Measurements from ENCODE around the gene KLC1. TPM values are rescaled to one million over a fixed set of nuclear protein-coding genes. Genes with fewer than 3 reads are reported as not detected.

Gene KLC1
- total RNA-seq (100 to 1,000 TPM in 4 of 5 donors, 10 to 100 TPM in 1; 76.4 to 522 (median 201) TPM), polyA plus RNA-seq (10 to 100 TPM; 56.5 to 90.3 (median 61.8) TPM)
- long read RNA-seq, donor 1, partial matches to known transcripts: 0 of 2 reads
- long read RNA-seq, donor 1, other reads (novel, unspliced or antisense): 0 of 2 reads
- long read RNA-seq, donor 2, partial matches to known transcripts: 8 of 22 reads
- long read RNA-seq, donor 2, other reads (novel, unspliced or antisense): 0 of 22 reads
- long read RNA-seq, donor 3, partial matches to known transcripts: 6 of 17 reads
- long read RNA-seq, donor 3, other reads (novel, unspliced or antisense): 0 of 17 reads
- long read RNA-seq, donor 4, partial matches to known transcripts: 0 of 1 reads
- long read RNA-seq, donor 4, other reads (novel, unspliced or antisense): 0 of 1 reads
- long read RNA-seq, donor 5, transcript KLC1-221 (2 exons, 1,150 nt): major isoform, 5 of 7 reads
- long read RNA-seq, donor 5, partial matches to known transcripts: 0 of 7 reads
- long read RNA-seq, donor 5, other reads (novel, unspliced or antisense): 0 of 7 reads
- long read RNA-seq, donor 6, full-length matches to known transcripts: 25 of 40 reads
- long read RNA-seq, donor 6, partial matches to known transcripts: 9 of 40 reads
- long read RNA-seq, donor 6, other reads (novel, unspliced or antisense): 6 of 40 reads
- long read RNA-seq, donor 7, partial matches to known transcripts: 0 of 11 reads
- long read RNA-seq, donor 7, other reads (novel, unspliced or antisense): 0 of 11 reads
- long read RNA-seq, donor 8, partial matches to known transcripts: 0 of 6 reads
- long read RNA-seq, donor 8, other reads (novel, unspliced or antisense): 0 of 6 reads
- long read RNA-seq, donor 9, partial matches to known transcripts: 7 of 12 reads
- long read RNA-seq, donor 9, other reads (novel, unspliced or antisense): 0 of 12 reads
- long read RNA-seq, donor 10, partial matches to known transcripts: 0 of 6 reads
- long read RNA-seq, donor 10, other reads (novel, unspliced or antisense): 0 of 6 reads

DNA sequence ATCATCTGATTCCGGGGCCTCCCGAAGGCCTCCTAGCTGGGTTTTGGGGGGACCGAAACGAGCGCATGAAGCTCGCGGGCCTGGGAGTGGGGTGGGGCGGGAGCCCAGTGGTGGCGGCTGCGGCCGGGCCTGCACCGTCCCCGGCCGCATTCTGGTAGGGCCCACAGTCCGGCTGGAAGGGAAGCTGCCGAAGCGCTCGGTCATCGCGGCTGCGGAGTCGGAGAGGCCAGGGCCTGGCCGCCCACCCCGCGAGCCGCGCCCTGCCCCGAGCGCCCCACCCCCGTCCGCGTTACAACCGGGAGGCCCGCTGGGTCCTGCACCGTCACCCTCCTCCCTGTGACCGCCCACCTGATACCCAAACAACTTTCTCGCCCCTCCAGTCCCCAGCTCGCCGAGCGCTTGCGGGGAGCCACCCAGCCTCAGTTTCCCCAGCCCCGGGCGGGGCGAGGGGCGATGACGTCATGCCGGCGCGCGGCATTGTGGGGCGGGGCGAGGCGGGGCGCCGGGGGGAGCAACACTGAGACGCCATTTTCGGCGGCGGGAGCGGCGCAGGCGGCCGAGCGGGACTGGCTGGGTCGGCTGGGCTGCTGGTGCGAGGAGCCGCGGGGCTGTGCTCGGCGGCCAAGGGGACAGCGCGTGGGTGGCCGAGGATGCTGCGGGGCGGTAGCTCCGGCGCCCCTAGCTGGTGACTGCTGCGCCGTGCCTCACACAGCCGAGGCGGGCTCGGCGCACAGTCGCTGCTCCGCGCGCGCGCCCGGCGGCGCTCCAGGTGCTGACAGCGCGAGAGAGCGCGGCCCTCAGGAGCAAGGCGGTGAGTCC, at the start of gene KLC1:
KLC1 (plus strand) TSS at position 528 of the 819 bp plus-strand sequence. CDS start 25,354 bp downstream, outside the sequence.
- Histone ChIP-seq H3K27me3 (no peaks in the 10 kb centered on the region), H3K27ac (peak within 1 kb of the TSS; percentile 97 to 100 (median 99)), H3K36me3 (peaks cover 0 to 24% (median 0%) of the 10 kb centered on the region in 4 donors), H3K4me1 (peaks cover 51 to 72% (median 67%) of the 10 kb centered on the region in 4 donors), H3K4me3 (peak within 1 kb of the TSS; percentile 84 to 100 (median 91)), H3K9me3 (no peaks in the 10 kb centered on the region)
- DNase-seq: peak; percentile 87 to 95
- intact Hi-C loops (cut with DNase I; ENCODE audit: low total_unique reads): no loop called here
- TF ChIP-seq EP300 (IDR thresholded peaks at IDR 0.05) (no peak), POLR2A (IDR thresholded peaks at IDR 0.05) (peak in 1 of 4 donors; percentile 8), POLR2AphosphoS5 (IDR thresholded peaks at IDR 0.05) (peak; percentile 81 to 95 (median 93))
- WGBS, 5 donors: 0 to 1% (median 0%) methylated on average over 57 to 94 of the region's 97 CpGs

DNA sequence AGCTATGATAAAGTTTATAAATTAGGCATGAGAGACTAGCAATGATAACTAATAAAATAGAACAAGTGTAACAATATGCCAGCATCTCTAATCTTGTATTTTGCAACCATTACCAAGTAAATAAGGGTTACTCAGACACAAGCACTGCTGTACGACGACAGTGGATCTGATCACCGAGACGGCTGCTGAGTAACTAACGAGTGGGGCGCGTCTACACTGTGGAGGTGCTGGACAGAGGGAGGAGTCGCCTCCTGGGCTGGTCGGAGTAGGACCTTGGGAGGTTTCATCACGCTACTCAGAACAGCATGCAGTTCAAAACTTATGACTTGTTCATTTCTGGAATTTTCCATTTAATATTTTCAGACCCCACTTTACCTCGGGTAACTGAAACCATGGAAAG, 47.8 kb upstream of the KLC1 start:
- Histone ChIP-seq H3K4me1 (peaks cover 13 to 17% (median 15%) of the 10 kb centered on the region in 4 donors), H3K9me3 (no peaks in the 10 kb centered on the region), H3K27ac (no peak overlapping the region), H3K27me3 (no peaks in the 10 kb centered on the region), H3K4me3 (no peak overlapping the region), H3K36me3 (peaks cover 11 to 48% (median 45%) of the 10 kb centered on the region in 4 donors)
- no peak for DNase-seq
- no peak for TF ChIP-seq POLR2A (IDR thresholded peaks at IDR 0.05)
- TF ChIP-seq, protein P1, sequence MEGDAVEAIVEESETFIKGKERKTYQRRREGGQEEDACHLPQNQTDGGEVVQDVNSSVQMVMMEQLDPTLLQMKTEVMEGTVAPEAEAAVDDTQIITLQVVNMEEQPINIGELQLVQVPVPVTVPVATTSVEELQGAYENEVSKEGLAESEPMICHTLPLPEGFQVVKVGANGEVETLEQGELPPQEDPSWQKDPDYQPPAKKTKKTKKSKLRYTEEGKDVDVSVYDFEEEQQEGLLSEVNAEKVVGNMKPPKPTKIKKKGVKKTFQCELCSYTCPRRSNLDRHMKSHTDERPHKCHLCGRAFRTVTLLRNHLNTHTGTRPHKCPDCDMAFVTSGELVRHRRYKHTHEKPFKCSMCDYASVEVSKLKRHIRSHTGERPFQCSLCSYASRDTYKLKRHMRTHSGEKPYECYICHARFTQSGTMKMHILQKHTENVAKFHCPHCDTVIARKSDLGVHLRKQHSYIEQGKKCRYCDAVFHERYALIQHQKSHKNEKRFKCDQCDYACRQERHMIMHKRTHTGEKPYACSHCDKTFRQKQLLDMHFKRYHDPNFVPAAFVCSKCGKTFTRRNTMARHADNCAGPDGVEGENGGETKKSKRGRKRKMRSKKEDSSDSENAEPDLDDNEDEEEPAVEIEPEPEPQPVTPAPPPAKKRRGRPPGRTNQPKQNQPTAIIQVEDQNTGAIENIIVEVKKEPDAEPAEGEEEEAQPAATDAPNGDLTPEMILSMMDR (IDR thresholded peaks at IDR 0.05): no peak
- TF ChIP-seq POLR2AphosphoS5 (IDR thresholded peaks at IDR 0.05): no peak
- no peak for TF ChIP-seq EP300 (IDR thresholded peaks at IDR 0.05)
- WGBS, 5 donors: 89 to 94% (median 92%) methylated on average over 11 of the region's 11 CpGs
- intact Hi-C loops (cut with DNase I; ENCODE audit: low total_unique reads): no loop called here

DNA sequence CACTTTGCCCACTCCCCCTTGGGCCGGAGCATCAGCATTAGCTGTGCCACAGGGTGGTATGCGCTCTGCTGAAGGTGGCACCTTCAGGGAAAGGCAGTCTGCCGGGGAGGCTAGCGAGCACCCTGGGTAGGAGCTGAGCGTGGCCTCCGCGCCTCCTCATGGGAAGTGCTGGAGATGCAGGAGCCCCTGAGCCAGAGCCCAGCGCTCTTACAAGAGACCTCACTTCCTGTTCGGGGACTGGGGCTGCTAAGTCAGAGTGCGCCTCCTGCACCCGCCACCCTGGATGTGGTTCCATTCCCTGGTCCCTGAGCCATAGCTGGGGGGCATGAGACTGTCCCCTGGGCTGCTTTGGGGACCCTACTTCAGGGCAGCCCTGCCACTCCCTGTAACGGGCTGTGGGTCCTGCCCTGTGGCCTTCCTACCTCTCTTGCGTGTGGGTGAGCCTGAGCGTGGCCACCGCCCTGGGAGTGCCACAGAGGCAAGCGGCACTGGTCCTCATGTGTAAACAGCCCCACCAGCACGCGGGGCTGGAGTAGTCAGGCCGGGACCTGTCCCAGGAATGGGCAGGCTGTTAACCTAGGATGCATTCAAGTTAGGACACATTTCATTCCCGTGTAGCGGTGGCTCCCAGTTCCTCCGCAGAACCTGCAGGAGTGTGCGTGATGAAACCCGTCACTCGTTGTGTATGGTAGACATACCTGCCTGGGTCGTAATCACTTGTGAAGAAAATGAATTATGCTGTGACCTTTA, 46.9 kb upstream of the KLC1 start:
- H3K9me3 ChIP-seq: no peaks in the 10 kb centered on the region
- no peak for DNase-seq

More for the DNA sequence above, 46.9 kb upstream of the KLC1 start:
- Histone ChIP-seq H3K36me3 (peaks cover 11 to 48% (median 45%) of the 10 kb centered on the region in 4 donors), H3K27me3 (no peaks in the 10 kb centered on the region), H3K4me3 (no peak overlapping the region), H3K4me1 (peaks cover 3 to 8% (median 5%) of the 10 kb centered on the region in 4 donors), H3K27ac (no peak overlapping the region)
- no peak for TF ChIP-seq EP300 (IDR thresholded peaks at IDR 0.05)
- no peak for TF ChIP-seq POLR2AphosphoS5 (IDR thresholded peaks at IDR 0.05)
- TF ChIP-seq, protein P1 (IDR thresholded peaks at IDR 0.05): no peak
- TF ChIP-seq POLR2A (IDR thresholded peaks at IDR 0.05): no peak
- intact Hi-C loops (cut with DNase I; ENCODE audit: low total_unique reads): no loop called here
- 80 to 95% (median 82%) methylated on average over 9 to 26 of the region's 26 CpGs for WGBS, 5 donors
